BJ (cell line): ENCODE measurements around the gene KATNB1. TPM values are rescaled to one million over a fixed set of nuclear protein-coding genes. Genes with fewer than 3 reads are reported as not detected.
"Not testable (repeated sequence)": the region's sequence is repeated elsewhere in the genome, so short reads cannot be mapped to it uniquely, and the experiment has no call there.

Experiments
- CTCF ChIA-PET: fragments of 350-600 bp; formaldehyde crosslinking; extraction: SDS; loops from one replicate; lab custom pipeline; 2021; ENCODE audit warnings: antibody characterized with exemption, inconsistent platforms; lab: Yijun Ruan, JAX
- POLR2A ChIA-PET: fragments of 300-600 bp; sonication (Branson Sonifier 250); formaldehyde crosslinking; extraction: SDS; loops from one replicate; lab custom pipeline; 2021; ENCODE audit warnings: antibody characterized with exemption; lab: Charles Lee
- DNase-seq: peaks from one replicate; pipeline ENCODE4 v3.0.0-alpha.2; 2011; ENCODE audit warnings: low read depth
- H3K27me3 ChIP-seq: 2 replicates; pipeline ENCODE4 v1.6.0; 2011; ENCODE audit warnings: low read length; ENCODE audit not compliant: control insufficient read depth, insufficient read depth
- H3K36me3 ChIP-seq: 2 replicates; pipeline ENCODE4 v1.5.1; 2011; ENCODE audit warnings: low read length; ENCODE audit not compliant: control insufficient read depth, insufficient read depth
- H3K4me3 ChIP-seq: 2 replicates; pipeline ENCODE4 v1.5.1; 2011; ENCODE audit warnings: low read depth, mild to moderate bottlenecking, control low read depth, low read length
- polyA plus RNA-seq: library from polyadenylated mRNA; depleted of rRNA; stranded (reverse); fragments of >200 nt; gene quantifications from 2 replicates; pipeline ENCODE4 v1.2.3, GENCODE V29; 2011
- TF ChIP-seq, protein P1 (sequence below): IDR thresholded peaks from 2 replicates; pipeline ENCODE4 v1.5.1; 2011; ENCODE audit warnings: low read depth, mild to moderate bottlenecking, control low read depth, inconsistent platforms, low read length, moderate library complexity; ENCODE audit not compliant: insufficient read depth

The KATNB1 gene
- polyA plus RNA-seq, 1 experiment: 28.1 TPM

DNA sequence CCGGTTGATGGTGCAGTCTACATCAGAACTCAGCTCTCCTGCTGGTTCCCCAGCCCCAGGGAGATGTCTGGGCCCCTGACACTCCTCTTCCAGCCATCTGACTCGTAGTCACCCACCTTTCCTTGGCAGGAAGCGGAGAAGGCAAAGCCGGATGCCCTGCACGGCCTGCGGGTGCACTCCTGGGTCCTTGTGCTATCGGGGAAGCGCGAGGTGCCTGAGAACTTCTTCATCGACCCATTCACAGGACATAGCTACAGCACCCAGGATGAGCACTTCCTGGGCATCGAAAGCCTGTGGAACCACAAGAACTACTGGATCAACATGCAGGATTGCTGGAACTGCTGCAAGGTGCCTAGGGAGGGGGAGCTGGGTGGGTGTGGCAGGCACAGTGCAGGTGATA lies 28.2 kb upstream of the KATNB1 start:
- TF ChIP-seq, protein P1, sequence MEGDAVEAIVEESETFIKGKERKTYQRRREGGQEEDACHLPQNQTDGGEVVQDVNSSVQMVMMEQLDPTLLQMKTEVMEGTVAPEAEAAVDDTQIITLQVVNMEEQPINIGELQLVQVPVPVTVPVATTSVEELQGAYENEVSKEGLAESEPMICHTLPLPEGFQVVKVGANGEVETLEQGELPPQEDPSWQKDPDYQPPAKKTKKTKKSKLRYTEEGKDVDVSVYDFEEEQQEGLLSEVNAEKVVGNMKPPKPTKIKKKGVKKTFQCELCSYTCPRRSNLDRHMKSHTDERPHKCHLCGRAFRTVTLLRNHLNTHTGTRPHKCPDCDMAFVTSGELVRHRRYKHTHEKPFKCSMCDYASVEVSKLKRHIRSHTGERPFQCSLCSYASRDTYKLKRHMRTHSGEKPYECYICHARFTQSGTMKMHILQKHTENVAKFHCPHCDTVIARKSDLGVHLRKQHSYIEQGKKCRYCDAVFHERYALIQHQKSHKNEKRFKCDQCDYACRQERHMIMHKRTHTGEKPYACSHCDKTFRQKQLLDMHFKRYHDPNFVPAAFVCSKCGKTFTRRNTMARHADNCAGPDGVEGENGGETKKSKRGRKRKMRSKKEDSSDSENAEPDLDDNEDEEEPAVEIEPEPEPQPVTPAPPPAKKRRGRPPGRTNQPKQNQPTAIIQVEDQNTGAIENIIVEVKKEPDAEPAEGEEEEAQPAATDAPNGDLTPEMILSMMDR: no peak
- H3K4me3 ChIP-seq: no peak overlapping the region
- H3K36me3 ChIP-seq: no peaks in the 10 kb centered on the region
- CTCF ChIA-PET: interaction anchor here (0.6 kb wide), 1 partner anchor 615 kb away, joined by 4 read pairs; no protein-coding TSS in a partner anchor
- DNase-seq: no peak
- POLR2A ChIA-PET: no interaction called here
- peaks cover 13% of the 10 kb centered on the region for H3K27me3 ChIP-seq

- DNase-seq: no peak
- H3K27me3 ChIP-seq: peaks cover 13% of the 10 kb centered on the region
- ChIA-PET CTCF (no interaction called here), POLR2A (no interaction called here)
- H3K36me3 ChIP-seq: no peaks in the 10 kb centered on the region
- TF ChIP-seq, protein P1: no peak
- no peak overlapping the region for H3K4me3 ChIP-seq
Measured at GRCh38 chr16:57708168-57708567, 27.4 kb upstream of the KATNB1 start.

GRCh38 chr16:57709663-57710062 lies 25.9 kb upstream of the KATNB1 start:
- Histone ChIP-seq H3K36me3 (no peaks in the 10 kb centered on the region), H3K4me3 (no peak overlapping the region), H3K27me3 (peaks cover 14% of the 10 kb centered on the region)
- TF ChIP-seq, protein P1: no peak
- ChIA-PET POLR2A (no interaction called here), CTCF (interaction anchor here (1.1 kb wide), 1 partner anchor 133 kb away, joined by 5 read pairs; no protein-coding TSS in a partner anchor)
- DNase-seq: no peak

- ChIA-PET POLR2A (no interaction called here), CTCF (interaction anchor here (0.8 to 1.3 kb wide), 2 partner anchors 120 to 135 kb away, joined by 3 read pairs; no protein-coding TSS in a partner anchor)
- H3K36me3 ChIP-seq: no peaks in the 10 kb centered on the region
- TF ChIP-seq, protein P1: no peak
- H3K4me3 ChIP-seq: no peak overlapping the region
- peaks cover 12% of the 10 kb centered on the region for H3K27me3 ChIP-seq
- DNase-seq: no peak
Measured at GRCh38 chr16:57711346-57711745, 24.2 kb upstream of the KATNB1 start.

DNA sequence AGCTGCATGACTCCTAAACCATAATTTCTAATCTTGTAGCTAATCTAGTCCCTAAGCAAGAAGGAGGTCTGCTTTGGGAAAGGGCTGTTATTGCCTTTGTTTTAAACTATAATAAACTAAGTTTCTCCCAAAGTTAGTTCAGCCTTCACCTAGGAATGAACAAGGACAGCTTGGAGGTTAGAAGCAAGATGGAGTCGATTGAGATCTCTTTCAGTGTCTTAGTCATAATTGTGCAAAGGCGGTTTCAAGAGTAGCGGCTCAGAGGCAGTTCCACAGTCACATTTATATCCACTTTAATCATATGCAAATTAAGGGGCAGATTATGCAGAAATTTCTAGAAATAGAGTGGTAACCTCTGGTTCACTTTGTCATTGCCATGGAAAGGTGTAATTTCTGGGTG lies 23.6 kb upstream of the KATNB1 start:
- TF ChIP-seq, protein P1: no peak
- no peak overlapping the region for H3K4me3 ChIP-seq
- ChIA-PET POLR2A (no interaction called here), CTCF (interaction anchor here (1.3 kb wide), 2 partner anchors 63 to 121 kb away, joined by 3 to 4 read pairs; no protein-coding TSS in a partner anchor)
- peaks cover 14% of the 10 kb centered on the region for H3K27me3 ChIP-seq
- no peaks in the 10 kb centered on the region for H3K36me3 ChIP-seq
- no peak for DNase-seq

- CTCF ChIA-PET: interaction anchor here (1.3 kb wide), 2 partner anchors 64 to 121 kb away, joined by 3 to 4 read pairs; no protein-coding TSS in a partner anchor
- H3K4me3 ChIP-seq, DNase-seq, POLR2A ChIA-PET, H3K36me3 ChIP-seq: not testable (repeated sequence)
- peaks cover 14% of the 10 kb centered on the region for H3K27me3 ChIP-seq
Measured at GRCh38 chr16:57712569-57712968, 23.0 kb upstream of the KATNB1 start.
